ENCODE measurements around the gene BABAM1.
A peak's percentile ranks its signal among the peaks of the same experiment; 100 is the strongest.
"Not testable (repeated sequence)": the region's sequence is repeated elsewhere in the genome, so short reads cannot be mapped to it uniquely, and the experiment has no call there.

Gene BABAM1

DNA sequence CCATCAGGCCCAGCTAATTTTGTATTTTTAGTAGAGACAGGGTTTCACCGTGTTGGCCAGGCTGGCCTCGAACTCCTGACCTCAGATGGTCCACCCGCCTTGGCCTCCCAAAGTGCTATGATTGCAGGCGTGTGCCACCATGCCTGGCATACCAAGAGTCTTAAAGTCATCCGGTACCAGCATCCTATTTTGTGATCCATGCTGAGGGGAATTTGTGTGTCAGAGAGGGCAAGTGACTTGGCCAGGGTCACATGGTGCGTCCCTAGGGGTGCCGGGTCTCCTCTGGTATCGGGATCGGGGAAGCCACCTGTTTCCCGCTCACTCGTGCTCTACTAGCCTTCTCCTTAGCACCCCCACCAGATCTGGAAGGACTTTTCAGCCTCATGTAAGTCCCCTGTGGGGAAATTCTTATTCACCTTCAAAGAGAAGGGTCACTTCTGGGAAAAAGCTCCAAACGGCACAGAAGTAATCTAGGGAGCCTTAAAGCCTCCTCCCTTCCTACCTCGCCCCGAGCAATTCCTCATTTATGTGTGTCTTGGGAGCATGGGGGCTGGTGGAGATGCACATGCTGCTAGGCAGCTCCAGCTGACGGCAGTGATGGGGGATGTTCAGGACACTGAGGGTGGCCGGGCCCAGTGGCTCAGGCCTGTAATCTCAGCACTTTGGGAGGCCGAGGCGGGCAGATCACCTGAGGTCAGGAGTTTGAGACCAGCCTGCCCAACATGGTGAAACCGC is 8.4 kb downstream of the BABAM1 start:
- DNase-seq, result no peak

DNA sequence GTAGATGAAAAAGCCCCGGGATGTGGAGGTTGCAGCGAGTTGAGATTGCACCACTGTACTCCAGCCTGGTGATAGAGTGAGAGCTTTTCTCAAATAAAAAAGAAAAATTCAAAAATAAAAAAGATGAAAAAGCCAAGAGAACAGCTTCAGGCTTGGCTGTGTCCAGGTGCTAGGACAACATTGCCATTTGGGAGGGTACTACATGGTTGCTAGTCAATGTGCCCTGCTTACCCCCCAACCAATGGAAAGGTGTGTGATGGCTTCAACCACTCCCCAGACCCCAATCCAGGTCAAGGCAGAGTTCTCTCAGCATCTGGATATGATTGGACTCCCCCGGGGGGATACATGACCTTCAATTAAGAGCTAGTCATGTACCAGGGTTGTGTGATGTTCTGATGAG is 12.2 kb downstream of the BABAM1 start:
- no peak for DNase-seq

DNA sequence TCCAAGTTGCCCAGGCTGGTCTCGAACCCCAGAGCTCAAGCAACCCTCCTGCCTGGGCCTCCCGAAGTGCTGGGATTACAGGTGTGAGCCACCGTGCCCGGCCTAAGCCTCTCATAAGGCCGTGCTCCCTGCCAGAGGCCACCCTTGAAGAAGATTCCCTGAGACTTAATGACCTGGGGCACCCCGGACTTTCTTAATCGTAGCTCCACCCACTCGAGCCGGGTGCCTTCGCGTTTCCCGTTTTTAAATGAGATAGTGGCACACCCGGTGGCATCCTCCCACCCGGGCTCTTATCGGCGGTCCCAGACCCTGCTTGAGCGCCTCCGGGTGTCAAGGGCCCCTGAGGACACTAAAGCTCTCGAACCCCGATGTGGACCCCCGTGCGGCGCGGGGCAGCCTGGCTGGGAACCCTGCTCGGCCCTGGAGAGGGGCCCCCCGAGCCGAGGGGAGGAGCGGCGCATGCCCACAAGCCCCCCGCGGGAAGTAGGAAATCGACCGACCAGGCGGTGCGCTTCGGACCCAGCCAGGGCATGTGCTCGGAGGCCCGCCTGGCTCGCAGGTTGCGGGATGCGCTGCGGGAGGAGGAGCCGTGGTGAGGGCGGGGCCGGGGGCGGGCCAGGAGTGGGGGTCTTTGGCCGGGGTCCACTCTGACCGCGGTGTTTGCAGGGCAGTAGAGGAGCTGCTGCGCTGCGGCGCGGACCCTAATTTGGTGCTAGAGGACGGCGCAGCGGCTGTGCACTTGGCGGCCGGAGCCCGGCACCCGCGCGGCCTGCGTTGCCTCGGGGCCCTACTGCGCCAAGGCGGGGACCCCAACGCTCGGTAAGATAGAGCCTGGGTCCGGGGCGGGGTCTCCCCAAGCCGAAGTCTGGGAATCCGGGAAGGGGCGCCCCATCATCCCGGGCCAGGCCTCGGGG is 14.4 kb downstream of the BABAM1 start, which contains the start of gene ANKLE1:
TSS of gene ANKLE1 (plus strand) at position 511 of the 914 bp plus-strand sequence. CDS start at position 531, 20 bp downstream.
- peak; percentile 37 for DNase-seq

DNA sequence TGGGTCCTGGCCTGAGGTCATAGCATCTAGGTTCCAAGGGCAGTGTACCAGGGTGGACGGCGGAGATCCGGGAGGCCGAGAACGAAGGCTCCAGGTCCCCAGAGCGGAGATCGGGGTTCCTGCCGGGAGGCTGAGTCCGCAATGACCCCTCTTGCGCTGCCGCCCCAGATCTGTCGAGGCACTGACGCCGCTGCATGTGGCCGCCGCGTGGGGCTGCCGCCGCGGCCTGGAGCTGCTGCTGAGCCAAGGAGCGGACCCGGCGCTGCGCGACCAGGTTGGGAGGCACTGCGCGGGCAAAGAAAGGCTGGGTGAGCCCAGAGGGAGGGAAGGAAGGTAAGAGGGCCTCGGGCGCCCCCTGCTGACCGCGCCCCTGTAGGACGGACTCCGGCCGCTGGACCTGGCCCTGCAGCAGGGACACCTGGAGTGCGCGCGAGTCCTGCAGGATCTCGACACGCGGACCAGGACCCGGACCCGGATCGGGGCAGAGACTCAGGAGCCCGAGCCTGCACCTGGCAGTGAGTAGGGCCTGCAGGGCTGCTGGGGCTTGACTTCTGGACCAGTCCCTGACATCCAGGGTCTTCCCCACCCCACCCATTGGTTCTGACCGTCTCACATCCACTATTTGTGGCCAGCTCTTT is 15.4 kb downstream of the BABAM1 start:
- no peak for DNase-seq

DNA sequence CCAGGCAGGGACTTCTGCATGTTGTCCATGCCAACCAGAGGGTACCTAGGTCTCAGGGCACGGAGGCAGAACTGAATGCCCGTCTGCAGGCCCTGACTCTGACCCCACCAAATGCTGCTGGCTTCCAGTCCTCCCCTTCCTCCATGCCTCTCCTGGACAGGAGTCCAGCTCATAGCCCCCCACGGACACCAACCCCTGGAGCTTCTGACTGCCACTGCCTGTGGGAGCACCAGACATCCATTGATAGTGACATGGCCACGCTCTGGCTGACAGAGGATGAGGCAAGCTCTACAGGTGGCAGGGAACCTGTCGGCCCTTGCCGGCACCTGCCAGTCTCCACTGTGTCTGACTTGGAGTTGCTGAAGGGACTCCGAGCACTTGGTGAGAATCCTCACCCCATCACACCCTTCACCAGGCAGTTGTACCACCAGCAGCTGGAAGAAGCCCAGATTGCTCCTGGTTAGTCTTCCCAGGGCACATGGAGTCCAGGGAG is 16.3 kb downstream of the BABAM1 start:
- no peak for DNase-seq

DNA sequence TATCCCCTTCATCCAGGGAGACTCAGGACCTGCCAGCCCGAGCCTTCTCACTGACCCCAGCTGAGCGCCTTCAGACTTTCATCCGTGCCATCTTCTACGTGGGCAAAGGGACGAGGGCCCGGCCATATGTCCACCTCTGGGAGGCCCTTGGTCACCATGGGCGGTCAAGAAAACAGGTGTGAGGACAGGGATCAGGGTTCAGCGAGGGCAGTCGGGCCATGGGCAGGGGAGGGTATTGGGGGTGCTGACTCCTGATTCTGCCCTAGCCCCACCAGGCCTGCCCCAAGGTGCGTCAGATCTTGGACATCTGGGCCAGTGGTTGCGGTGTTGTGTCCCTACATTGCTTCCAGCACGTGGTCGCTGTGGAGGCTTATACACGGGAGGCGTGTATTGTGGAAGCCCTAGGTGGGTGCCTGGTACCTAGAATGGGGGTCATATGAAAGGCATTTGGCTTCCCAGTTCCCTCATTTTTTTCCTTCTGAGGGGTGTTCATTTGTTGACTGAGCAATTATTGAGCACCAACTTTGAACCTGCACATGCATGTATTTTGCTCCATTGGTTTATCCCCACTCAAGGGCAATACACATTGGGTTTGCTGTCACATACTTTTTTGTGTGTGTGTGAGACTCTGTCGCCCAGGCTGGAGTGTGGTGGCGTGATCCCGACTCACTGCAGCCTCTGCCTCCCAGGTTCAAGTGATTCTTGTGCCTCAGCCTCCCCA is 18.3 kb downstream of the BABAM1 start:
- DNase-seq, result no peak

DNA sequence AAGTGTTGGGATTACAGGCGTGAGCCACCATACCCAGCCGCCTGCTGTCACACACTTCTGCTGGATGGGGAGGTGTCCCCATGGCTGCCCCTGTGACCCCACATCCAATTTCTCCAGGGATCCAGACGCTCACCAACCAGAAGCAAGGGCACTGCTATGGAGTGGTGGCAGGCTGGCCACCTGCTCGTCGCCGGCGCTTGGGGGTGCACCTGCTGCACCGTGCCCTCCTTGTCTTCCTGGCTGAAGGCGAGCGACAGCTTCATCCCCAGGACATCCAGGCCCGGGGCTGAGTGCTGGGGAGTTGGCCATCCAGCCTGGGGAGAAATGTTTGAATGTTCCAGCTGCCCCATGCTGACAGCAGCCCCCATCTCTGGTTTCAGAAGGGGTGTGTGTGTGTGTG is 19.0 kb downstream of the BABAM1 start:
- DNase-seq, result no peak

DNA sequence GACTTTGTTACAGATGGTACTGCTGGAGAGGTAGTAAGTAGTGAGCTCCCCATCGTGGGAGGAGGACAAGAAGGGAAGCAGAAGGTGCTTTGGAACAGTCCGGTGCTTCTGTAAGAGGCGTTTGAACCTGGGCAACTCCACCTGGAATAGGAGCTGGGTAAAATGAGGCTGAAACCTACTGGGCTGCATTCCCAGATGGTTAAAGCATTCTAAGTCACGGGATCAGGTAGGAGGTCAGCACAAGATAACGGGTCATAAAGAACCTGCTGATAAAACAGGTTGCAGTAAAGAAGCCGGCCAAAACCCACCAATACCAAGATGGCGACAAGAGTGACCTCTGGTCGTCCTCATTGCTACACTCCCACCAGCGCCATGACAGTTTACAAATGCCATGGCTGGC is 19.5 kb downstream of the BABAM1 start:
- DNase-seq, result no peak

DNA sequence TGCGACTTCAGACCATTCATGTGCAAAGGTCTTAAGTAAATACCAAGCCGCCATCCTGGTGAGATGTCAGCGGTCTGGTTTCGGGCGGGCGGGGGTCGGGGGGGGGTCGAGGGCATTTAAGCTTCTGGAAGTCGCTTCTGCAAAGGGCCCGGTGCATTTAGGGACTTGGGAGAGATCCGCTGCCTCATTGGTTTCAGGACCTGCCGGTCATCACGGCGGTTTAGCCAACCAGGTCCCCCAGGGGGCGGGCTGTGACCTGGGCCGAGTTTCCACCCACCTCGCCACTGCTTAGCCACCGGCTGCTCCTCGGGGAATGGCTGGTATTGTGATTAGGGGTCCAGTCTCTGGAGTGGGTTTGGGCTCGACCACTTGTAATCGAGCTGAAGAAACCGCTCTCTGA is 22.2 kb downstream of the BABAM1 start:
- no peak for DNase-seq

DNA sequence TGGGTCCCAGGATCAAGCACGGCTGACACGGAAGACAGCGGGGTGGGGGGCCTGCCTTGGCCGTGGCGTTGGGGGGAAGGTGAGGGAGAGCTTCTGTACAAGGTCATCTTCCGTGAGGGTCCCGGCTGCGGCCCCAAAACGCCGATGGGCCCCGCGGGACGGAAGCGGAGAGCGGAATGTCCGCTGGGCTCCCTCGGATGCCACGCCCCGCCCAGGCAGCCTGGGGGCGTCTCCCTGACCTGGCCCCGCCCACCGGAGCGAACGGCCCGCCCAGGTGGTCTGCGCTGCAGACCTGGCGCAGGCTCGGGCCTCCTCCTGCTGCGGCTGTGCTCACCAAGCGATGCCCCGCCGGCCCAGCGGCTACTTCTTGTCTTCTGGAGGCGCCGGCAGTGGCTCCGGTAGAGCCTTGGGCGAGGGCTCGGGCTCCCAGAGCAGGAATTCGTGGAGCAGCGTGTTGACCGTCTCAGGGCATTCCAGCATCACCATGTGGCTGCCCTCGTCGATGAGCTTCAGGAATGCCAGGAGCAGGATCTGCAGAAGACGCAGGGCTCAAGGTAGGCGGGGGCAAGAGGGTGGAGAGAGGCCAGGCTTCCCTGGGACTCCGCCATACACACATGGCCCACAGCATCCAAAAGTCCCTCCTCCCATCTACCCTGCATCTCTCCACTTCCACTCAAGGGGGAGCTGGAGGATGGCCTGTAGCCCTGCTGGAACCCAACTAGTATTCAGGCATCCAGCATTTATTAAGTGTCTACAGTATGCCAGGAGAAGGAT is 25.2 kb downstream of the BABAM1 start:
- no peak for DNase-seq

DNA sequence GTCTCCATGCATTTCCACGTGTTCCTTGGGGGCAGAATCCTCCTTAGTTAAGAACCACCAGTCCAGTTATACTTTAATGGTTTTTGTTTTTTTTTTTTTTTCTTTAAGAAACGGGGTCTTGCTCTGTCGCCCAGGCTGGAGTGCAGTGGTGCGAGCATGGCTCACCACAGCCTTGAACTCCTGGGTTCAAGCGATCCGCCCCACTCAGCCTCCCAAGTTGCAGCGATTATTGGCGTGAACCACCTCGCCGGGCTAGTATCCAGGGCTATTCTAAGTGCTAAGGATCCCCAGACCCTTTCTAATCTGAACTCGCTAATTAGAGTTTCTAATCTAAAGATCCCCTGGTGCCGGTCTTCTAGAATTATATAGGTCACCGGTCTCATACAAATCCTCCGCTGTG is 26.4 kb downstream of the BABAM1 start:
- no peak for DNase-seq

DNA sequence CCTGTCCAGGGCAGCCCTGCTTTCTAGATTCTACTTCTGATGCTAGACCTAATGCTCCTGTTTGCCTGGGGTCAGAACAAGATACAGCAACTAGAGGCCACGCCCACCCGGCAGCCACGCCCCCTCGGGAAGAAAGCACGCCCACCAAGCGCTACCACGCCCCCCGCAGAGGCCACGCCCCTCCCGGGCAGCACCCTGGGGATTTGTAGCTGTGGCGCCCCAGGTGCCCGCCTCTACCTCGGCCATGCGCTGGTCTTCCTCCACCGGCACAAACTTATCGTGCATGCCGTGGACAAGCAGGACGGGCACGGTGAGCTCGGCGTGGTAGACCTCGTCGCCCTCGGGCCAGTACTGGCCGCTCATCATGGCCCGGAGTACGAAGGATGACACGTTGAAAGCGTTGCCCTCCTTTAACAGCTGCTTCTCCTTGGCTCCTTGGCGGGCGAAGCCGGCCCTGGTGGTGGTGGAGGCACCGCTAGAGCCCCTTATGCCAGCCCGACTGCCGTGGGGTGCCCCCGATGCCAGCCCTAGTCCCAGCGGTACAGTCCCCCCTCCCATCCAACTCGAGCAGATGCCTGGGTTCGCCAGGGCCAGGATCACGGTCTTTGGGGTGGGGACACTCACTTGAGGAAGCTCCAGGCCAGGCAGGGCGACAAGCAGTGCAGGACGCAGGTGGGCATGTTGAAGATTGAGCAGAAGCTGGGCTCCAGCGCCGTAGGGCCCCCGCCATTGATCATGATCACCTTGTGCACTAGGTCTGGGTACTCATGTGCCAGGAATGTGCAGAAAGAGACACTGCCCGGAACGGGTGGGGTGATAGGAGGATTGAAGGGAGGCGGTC is 27.0 kb downstream of the BABAM1 start:
- no peak for DNase-seq

DNA sequence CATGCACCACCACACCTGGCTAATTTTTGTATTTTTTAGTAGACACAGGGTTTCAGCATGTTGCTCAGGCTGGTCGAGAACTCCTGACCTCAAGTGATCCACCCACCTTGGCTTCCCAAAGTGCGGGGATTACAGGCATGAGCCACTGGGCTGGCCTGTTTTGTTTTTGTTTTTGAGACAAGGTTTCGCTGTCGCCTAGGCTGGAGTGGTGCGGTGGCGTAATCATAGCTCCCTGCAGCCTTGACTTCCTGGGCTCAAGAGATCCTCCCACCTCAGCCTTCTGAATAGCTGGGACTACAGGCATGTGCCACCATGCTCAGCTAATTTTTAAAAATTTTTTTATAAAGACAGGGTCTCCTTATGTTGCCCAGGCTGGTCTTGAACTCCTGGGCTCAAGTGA is 28.3 kb downstream of the BABAM1 start:
- not testable (repeated sequence) for DNase-seq

DNA sequence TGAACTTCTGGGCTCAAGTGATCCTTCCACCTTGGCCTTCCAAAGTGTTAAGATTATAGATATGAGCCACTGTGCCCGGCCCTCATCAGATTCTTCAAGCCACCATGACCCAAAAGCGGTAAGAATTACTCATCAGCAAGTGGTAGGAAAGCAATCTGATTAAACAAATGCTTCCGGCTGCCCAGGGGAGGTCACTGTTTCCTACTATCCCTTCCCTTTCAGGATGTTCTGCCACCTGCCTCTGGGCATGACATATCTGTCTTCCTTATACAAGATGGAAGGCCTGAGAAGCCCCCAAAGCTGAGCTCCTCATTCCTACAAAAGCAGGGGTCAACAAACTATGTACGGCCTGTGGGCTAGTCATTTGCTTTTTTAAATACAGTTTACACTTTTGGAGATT is 29.0 kb downstream of the BABAM1 start:
- DNase-seq, result no peak

DNA sequence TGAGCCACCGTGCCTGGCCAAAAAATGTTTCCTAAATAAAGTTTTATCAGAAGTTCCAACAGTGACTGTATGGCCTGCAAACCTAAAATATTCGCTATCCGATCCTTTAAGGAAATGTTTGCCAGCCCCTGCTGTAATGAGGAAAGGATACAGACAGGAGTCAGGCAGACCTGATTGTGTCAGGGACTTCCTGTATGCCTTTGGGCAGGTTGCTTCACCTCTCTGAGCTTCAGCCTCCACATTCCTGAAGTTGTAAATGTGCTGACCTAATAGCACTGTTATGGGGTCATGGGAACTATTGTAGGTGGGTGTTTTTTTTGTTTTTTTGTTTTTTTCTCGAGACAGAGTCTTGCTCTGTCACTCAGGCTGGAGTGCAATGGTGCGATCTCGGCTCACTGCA is 29.7 kb downstream of the BABAM1 start:
- DNase-seq, result no peak

DNA sequence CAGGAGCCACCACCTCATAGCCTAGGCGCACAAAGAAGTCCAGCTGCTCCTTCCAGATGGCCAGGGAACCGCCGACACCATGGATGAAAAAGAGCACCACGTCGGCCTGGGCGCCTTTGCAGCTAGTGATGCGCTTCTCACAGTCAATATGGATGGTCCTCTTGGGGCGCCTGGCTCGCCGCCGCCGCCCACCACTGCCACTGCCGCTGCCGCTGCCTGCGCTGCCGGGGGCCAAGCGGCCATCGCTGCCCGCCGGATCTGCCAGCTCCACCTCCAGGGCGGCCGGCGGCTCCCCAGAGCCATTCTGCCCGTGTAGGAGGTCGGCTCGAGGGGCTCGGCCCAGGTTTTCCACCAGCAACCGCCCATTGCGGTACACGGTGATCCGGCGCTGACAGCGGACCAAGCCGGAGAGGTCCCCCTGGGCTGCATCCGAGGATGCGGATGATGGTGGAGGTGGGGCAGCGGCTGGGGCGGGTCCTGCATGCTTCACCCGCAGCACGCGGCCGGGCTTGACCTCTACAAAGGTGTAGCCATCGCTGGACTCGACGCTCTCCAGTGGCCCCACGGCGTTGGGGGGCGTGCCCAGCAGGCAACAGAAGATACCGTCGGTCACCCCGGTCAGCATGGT is 33.9 kb downstream of the BABAM1 start:
- DNase-seq, result no peak

DNA sequence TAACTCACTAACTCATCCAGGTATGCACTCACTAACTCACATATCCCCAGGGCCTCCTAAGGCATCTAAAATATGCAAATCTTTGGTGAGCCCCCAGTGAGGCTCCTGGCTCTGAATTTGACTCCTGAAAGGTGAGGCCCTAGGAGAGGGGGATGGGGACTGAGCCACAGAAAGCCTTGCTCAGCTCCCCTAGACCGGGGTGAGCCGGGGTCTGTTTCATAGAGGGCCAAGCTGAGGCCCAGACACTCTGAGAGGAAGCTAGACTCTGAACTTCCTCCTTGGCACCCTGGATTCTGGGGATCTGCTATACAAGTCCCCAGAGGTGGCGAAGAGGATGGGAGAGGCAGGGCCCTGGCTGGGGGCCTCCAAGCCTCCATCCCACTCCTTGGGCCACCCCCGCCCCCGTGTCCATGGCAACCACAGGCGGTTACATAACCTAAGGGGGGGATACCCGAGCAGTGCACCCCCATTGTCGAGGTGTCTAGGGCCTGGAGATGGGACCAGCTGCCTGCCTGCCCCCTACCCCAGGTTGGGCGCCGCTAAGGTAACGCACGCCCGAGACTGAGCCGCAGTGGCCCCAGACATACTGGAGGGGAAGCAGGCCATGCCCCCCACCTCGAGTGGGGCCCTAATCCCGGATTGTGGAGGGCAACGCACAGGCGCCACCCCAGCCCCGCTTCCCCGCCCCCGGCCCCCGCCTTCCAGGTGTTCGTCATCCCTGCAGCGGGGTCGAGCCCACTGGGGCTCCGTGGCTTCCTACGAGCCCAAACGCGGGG is 35.3 kb downstream of the BABAM1 start:
- no peak for DNase-seq

DNA sequence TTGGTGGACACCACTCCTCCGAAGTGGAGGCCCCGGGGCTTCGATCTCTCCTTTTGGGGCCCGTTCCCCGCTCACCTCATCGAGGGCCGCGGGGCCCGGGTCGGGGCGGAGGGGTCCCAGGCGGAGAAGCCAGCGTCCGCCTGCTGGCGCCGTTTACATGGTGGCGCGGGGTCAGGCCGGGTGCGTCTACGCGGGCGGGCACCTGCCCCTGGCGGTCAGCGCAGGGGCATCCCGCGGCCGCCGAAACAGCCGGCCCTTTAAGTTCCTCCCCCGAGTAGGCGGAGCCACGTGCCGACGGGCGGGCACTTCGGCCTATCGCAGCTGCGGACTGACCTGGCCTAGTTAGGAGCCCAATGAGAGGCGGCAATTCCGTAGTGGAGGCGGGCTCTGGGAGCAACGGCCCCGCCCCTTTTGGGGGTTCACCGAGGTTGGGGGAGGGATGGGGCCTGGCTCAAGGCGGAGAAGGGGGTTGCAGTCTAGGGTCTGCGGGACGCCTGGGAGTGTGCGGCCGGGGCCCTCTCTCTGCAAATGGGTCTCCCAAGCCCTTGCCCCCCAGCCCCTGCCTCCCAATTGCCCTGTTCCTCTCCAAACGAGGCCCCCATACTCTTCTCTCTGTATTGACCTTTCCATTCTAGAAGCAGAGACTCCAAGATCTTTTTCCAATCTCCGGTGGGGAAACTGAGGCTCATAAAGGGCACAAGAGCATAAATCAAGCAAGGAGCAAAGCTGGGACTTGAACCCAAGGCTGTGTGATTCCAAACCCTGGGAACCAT is 36.1 kb downstream of the BABAM1 start, which contains the start of gene ABHD8:
TSS of gene ABHD8 (minus strand) at position 259 of the 773 bp plus-strand sequence. CDS start 1,809 bp downstream, outside the sequence.
- no peak for DNase-seq

DNA sequence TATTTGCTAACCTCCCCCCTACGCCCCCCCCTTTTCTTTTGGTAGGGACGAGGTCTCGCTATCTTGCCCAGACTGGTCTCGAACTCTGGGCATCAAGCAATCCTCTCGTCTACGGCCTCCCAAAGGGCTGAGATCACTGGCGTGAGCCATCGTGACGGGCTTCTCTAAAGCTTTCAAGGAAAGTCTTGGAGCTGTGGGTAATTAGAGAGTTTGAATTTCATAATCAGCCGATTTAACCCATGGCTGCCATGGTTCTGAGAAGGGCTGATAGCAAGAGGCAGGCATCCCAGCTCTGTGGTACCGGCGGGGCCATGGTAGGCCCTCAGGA is 36.7 kb downstream of the BABAM1 start:
- DNase-seq, result no peak
